Caco-2 (cell line): Measurements from ENCODE around the gene ELSPBP1. TPM values are rescaled to one million over a fixed set of nuclear protein-coding genes. Genes with fewer than 3 reads are reported as not detected.

Experiments used
- BruUV-seq: library from RNA; stranded (reverse); fragments of 400-500 nt; replicated peaks from 2 replicates; lab custom pipeline; 2021; lab: Mats Ljungman, UMichigan
- CTCF ChIA-PET: fragments of 300-600 bp; sonication (Branson Sonifier 250); formaldehyde crosslinking; loops from one replicate; lab custom pipeline; 2022; ENCODE audit warnings: antibody characterized with exemption; lab: Charles Lee
- POLR2A ChIA-PET: fragments of 300-600 bp; sonication (Branson Sonifier 250); formaldehyde crosslinking; loops from one replicate; lab custom pipeline; 2022; ENCODE audit warnings: antibody characterized with exemption; lab: Charles Lee
- DNase-seq, 2 experiments: peaks; one replicate each; pipeline versions ENCODE4 v3.0.0 to v3.0.0-alpha.2; 2020 to 2022
- H3K27me3 ChIP-seq: replicated peaks from 2 replicates; pipeline ENCODE4 v1.6.0; 2011; ENCODE audit warnings: low read length; ENCODE audit not compliant: control insufficient read depth, insufficient read depth
- H3K36me3 ChIP-seq: 2 replicates; pipeline ENCODE4 v1.5.1; 2011; ENCODE audit warnings: low read length; ENCODE audit not compliant: control insufficient read depth, insufficient read depth
- H3K4me1 ChIP-seq: fragments of 250-450 bp; sonication (Bioruptor Pico); 2 replicates; pipeline ENCODE4 v1.5.1; 2020; ENCODE audit warnings: mild to moderate bottlenecking
- H3K4me3 ChIP-seq: 2 replicates; pipeline ENCODE4 v1.5.1; 2011; ENCODE audit warnings: low read depth, mild to moderate bottlenecking, control low read depth, low read length
- H3K9me3 ChIP-seq: fragments of 250-450 bp; sonication (Bioruptor Pico); 2 replicates; pipeline ENCODE4 v1.5.1; 2020; ENCODE audit warnings: mild to moderate bottlenecking, moderate library complexity
- H3K27ac Mint-ChIP-seq: one replicate; pipeline ENCODE4 v1.8.0; 2022; ENCODE audit warnings: mixed read lengths; ENCODE audit not compliant: unreplicated experiment
- H3K27me3 Mint-ChIP-seq: one replicate; pipeline ENCODE4 v1.8.0; 2022; ENCODE audit warnings: mixed read lengths; ENCODE audit not compliant: insufficient read depth, unreplicated experiment
- H3K36me3 Mint-ChIP-seq: one replicate; pipeline ENCODE4 v1.8.0; 2022; ENCODE audit warnings: mild to moderate bottlenecking, mixed read lengths; ENCODE audit not compliant: insufficient read depth, unreplicated experiment
- H3K4me1 Mint-ChIP-seq: one replicate; pipeline ENCODE4 v1.8.0; 2022; ENCODE audit warnings: low read depth, mixed read lengths; ENCODE audit not compliant: unreplicated experiment
- H3K4me3 Mint-ChIP-seq: one replicate; pipeline ENCODE4 v1.8.0; 2022; ENCODE audit warnings: mild to moderate bottlenecking, moderate library complexity, mixed read lengths; ENCODE audit not compliant: unreplicated experiment
- H3K9me3 Mint-ChIP-seq: one replicate; pipeline ENCODE4 v1.8.0; 2022; ENCODE audit warnings: mixed read lengths; ENCODE audit not compliant: unreplicated experiment
- intact Hi-C: fragments of 100-400 bp; cut with micrococcal nuclease; formaldehyde crosslinking; loops from one replicate; pipeline ENCODE4 v1.10.0; 2022; ENCODE audit not compliant: unreplicated experiment
- total RNA-seq: library from RNA; stranded (reverse); gene quantifications from 2 replicates; pipeline ENCODE4 v1.2.3, GENCODE V29; 2022
- TF ChIP-seq, protein P1 (sequence below), 2 experiments: fragments of 200-600 bp in 1 of 2; IDR thresholded peaks; 1 replicate in 1 of 2; 2 replicates in 1 of 2; pipeline versions ENCODE4 v1.5.1 to v1.8.0; 2011 to 2022; ENCODE audit warnings: antibody characterized with exemption in 1 of 2, control low read depth in 1 of 2, inconsistent platforms in 1 of 2, low read depth in 1 of 2, low read length in 1 of 2, mild to moderate bottlenecking in 1 of 2, moderate library complexity in 1 of 2; ENCODE audit not compliant: insufficient read depth in 1 of 2, severe bottlenecking in 1 of 2, unreplicated experiment in 1 of 2

Gene ELSPBP1
- total RNA-seq, 1 experiment from 2014 or later, result not detected

DNA sequence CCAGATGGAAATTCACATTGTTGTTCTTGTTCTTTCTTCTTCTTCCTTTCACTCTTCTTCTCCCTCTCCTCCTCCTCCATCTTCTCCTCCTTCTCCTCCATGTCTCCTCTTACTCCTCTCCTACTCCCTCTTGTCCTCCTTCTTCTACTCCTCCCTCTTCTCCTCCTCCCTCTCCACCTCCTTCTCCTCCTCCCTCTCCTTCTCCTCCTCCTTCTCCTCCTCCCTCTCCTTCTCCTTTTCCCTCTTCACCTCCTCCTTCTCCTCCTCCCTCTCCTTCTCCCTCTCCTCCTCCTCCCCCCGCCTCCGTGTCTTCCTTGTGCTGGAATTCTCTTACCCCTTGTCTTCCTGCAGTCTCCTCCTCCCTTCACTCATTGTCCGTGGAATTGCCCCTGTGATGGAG lies 31.0 kb downstream of the ELSPBP1 start:
- H3K27me3 Mint-ChIP-seq, result peaks cover 31% of the 10 kb centered on the region
- BruUV-seq, result no TSS peak
- TF ChIP-seq, protein P1, sequence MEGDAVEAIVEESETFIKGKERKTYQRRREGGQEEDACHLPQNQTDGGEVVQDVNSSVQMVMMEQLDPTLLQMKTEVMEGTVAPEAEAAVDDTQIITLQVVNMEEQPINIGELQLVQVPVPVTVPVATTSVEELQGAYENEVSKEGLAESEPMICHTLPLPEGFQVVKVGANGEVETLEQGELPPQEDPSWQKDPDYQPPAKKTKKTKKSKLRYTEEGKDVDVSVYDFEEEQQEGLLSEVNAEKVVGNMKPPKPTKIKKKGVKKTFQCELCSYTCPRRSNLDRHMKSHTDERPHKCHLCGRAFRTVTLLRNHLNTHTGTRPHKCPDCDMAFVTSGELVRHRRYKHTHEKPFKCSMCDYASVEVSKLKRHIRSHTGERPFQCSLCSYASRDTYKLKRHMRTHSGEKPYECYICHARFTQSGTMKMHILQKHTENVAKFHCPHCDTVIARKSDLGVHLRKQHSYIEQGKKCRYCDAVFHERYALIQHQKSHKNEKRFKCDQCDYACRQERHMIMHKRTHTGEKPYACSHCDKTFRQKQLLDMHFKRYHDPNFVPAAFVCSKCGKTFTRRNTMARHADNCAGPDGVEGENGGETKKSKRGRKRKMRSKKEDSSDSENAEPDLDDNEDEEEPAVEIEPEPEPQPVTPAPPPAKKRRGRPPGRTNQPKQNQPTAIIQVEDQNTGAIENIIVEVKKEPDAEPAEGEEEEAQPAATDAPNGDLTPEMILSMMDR (IDR thresholded peaks at IDR 0.05; ENCODE audit: insufficient read depth in 1 of 2, low read depth in 1 of 2, low read length in 1 of 2, severe bottlenecking in 1 of 2, unreplicated experiment in 1 of 2), result no peak
- no peak for DNase-seq
- no peak overlapping the region for H3K27ac Mint-ChIP-seq
- Histone ChIP-seq H3K4me1 (no peaks in the 10 kb centered on the region), H3K27me3 (peaks cover 2% of the 10 kb centered on the region), H3K9me3 (no peaks in the 10 kb centered on the region), H3K36me3 (no peaks in the 10 kb centered on the region), H3K4me3 (no peak overlapping the region)
- H3K4me3 Mint-ChIP-seq, result no peak overlapping the region
- peaks cover 4% of the 10 kb centered on the region for H3K4me1 Mint-ChIP-seq
- H3K9me3 Mint-ChIP-seq, result no peaks in the 10 kb centered on the region
- intact Hi-C loops, result no loop called here
- ChIA-PET CTCF (no interaction called here), POLR2A (no interaction called here)
- no peaks in the 10 kb centered on the region for H3K36me3 Mint-ChIP-seq

DNA sequence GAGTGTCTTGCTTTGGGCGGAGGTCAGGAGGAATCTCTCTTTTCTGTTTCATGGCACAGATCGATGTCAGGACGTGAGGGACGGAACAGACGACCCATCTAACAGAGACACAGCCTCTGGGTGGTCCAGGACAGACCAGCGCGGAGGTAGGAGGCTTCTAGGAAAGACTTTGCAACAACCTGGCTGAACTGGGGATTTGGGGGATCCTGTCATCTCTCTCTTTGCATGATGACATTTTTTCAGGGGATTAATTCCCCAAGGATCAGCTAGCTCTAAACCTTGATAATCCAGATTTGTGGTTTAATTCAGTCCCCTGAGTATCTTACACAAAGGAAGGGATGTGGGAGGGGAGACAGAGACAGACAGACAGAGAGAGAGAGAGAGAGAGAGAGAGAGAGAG lies 35.0 kb downstream of the ELSPBP1 start:
- CTCF ChIA-PET, result no interaction called here
- Mint-ChIP-seq H3K27me3 (peaks cover 32% of the 10 kb centered on the region), H3K4me3 (no peak overlapping the region), H3K27ac (no peak overlapping the region), H3K36me3 (no peaks in the 10 kb centered on the region), H3K9me3 (no peaks in the 10 kb centered on the region), H3K4me1 (peaks cover 4% of the 10 kb centered on the region)
- H3K4me1 ChIP-seq, result no peaks in the 10 kb centered on the region
- POLR2A ChIA-PET, result no interaction called here
- TF ChIP-seq, protein P1 (IDR thresholded peaks at IDR 0.05; ENCODE audit: insufficient read depth in 1 of 2, low read depth in 1 of 2, low read length in 1 of 2, severe bottlenecking in 1 of 2, unreplicated experiment in 1 of 2), result no peak
- no TSS peak for BruUV-seq
- intact Hi-C loops, result no loop called here
- no peak overlapping the region for H3K4me3 ChIP-seq
- no peak for DNase-seq
- peaks cover 1% of the 10 kb centered on the region for H3K27me3 ChIP-seq
- H3K36me3 ChIP-seq, result no peaks in the 10 kb centered on the region
- H3K9me3 ChIP-seq, result no peaks in the 10 kb centered on the region

DNA sequence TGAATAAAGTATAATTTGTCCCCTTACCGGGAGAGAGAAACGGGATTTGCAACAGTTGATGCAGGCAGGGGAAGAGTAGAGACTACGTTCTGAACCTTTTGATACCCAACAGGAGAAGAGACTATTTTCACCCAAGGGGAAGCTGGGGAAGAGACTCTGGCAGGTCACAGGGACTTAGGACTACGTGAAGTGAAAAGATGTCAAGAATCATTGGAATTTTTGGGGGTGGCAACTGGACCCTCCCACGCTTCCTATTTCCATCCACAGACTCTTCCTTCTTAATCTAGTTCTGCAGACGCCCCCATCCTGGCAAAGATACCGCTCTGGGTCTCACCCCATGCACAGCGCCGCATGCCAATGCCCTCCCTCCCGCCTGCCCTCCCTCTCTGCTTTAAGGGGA lies 35.6 kb downstream of the ELSPBP1 start:
- no TSS peak for BruUV-seq
- intact Hi-C loops, result no loop called here
- no peak overlapping the region for H3K4me3 ChIP-seq
- CTCF ChIA-PET, result interaction anchor here (0.7 kb wide), 1 partner anchor 293 kb away, joined by 3 read pairs; no protein-coding TSS in a partner anchor
- no peak for DNase-seq
- POLR2A ChIA-PET, result no interaction called here
- H3K4me1 ChIP-seq, result no peaks in the 10 kb centered on the region
- Mint-ChIP-seq H3K9me3 (no peaks in the 10 kb centered on the region), H3K36me3 (no peaks in the 10 kb centered on the region), H3K27ac (no peak overlapping the region), H3K4me3 (no peak overlapping the region), H3K27me3 (peaks cover 30% of the 10 kb centered on the region), H3K4me1 (peaks cover 4% of the 10 kb centered on the region)
- H3K27me3 ChIP-seq, result no peaks in the 10 kb centered on the region; the same call in none of the 2 replicates
- no peaks in the 10 kb centered on the region for H3K9me3 ChIP-seq
- TF ChIP-seq, protein P1 (IDR thresholded peaks at IDR 0.05; ENCODE audit: insufficient read depth in 1 of 2, low read depth in 1 of 2, low read length in 1 of 2, severe bottlenecking in 1 of 2, unreplicated experiment in 1 of 2), result no peak
- no peaks in the 10 kb centered on the region for H3K36me3 ChIP-seq
